NAMALWA (cell line): Measurements from ENCODE around the gene SOBP.

Experiments
- DNase-seq: peaks from one replicate; pipeline ENCODE4 v3.0.0-alpha.2; 2015; ENCODE audit warnings: low spot score

SOBP gene

DNA sequence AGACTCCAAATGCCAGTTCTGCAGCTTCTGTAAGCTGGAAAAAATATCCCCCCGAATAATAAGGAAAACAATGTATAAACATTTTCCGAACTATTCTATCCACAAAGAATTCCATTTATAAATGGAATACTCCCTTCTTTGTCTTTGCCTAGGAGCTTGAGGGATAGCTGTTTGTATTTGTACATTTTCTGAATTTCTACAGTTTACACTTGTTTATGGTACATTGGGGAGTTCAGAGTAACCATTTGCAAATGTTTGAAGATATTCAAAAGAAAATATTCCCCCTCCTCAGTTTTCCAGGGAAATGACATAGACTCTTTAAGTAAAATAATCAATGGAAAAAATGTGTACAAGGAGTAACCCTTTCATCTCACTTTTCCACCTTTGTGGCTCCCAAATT is 149.6 kb downstream of the SOBP start:
- DNase-seq: no peak

- DNase-seq: no peak
Measured at GRCh38 chr6:107641071-107641470, 151.2 kb downstream of the SOBP start.

DNA sequence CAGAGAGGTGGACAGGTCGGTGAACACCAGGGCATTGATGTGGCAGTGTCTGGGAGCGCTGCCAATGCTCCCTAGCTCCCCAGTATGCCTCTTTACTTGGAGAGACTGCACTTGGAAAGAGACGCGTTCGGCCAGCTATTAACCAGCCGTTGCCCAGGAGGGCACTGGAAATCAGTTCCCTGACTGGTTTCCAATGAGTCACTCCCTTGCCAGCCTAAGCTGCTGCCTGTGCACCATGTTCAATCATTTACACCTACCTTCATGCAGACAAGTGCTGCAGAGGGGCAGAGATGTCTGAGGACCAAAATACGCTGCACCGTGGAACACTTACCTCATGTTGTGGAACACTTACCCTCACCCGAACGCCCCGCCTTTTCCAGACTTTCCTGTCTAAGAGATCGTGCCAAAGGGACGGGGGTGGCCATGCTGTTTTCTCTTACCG is 151.6 kb downstream of the SOBP start:
- no peak for DNase-seq

DNA sequence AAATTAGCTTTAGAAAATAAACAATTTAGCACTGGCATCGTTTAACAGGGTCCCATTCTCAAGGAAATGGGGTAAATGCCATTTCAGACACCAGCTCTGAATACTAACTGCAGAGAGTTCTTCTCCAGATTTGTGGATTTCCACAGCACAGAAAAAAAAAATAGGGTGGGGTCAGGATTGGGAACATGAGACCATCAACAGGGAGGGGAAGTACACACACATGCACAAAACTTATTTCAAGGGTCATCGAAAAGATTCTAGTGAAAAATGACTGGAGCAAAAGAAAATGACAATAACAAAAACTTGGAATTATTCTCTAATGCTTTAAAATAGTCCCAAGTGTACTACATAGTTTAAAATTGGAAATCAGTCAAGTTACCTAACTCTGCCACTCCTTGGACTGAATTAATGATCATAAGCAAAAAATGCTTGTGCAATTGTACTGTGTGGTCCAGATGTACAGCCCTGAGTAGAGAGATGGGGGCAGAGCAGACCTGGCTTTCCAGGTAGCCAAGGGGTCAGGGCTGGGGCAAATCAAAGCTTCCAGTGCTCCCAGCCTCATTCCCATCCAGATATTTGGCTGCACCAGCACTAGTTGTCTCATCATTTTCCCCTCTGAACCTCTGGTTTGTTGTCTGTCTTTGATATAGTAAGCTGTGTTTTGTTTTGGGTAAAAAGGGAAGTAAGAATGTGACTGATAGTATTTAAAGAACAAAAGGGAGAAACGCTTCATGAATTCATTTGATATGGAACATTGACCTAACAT is 152.4 kb downstream of the SOBP start:
- peak; percentile 61 for DNase-seq

DNA sequence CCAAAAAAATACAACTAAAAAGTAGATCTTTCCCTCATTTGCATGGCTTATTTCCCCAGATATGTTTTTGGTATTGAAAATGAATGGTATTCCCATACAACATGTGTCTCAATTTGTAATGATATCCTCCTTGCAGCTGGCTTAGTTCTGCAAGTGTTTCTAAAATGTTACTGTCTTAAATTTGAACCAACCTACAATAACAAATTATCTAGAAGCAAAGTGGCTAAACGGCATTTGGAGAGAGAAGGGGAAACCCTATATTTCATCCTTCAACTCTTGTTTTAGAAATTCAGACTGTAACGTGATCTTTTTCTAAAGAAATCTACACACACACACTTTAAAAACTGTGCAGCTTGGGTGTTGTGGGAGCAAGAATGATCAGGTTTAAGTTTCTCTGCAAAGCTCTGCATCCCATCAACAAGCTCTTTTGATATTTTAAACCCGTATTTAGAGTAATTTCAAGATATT is 153.0 kb downstream of the SOBP start:
- no peak for DNase-seq

- DNase-seq: no peak
Measured at GRCh38 chr6:107644513-107644912, 154.6 kb downstream of the SOBP start.

GRCh38 chr6:107645740-107646139 is 155.8 kb downstream of the SOBP start:
- DNase-seq: no peak

DNA sequence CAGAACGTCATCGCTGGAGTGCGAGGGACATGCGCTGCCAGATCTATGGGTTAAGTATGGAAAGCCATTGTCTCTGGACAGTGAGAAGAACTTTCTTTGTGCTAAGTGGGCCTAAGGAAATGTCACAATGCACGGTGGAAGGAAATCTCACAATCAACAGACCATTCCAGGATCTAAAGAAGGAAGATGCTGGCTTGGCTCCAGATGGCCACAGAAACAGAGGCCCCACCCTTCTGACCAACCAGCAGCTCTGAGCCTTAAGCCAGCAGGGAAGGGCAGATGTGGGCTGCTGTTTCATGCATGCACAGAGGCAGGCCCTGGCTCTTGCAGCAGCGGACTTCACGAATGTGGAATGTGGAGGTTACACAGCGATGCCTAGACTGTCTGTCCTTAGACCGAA is 156.3 kb downstream of the SOBP start:
- DNase-seq: no peak

DNA sequence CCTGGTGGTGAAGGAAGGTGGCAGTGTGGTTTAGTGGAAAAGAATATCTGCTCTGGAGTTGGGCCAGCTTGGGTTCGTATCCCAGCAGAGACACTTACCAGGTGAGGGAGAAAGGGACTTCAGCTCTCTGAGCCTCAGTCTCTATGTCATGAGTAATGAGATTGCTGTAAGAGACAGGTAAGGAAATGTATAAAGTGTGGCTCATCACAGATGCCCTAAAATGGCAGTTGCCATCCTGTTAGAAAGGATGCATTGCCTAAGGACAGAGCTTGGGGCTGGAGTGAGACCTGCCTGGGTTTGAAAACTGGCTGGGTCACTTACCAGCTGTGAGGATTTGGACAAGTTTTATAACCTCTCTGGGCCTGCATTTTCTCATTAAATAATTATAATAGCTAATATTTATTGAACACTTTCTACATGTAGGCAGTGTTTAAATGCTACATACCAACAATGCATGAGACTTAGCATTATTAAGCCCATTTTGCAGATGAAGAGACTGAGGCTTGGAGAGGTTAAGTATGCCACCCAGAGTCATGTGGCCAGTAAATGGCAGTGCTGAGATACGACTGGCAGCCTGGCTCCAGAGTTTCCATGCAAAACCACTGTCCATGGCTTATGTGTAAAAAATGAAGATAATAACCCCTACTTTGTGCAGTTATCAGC is 157.0 kb downstream of the SOBP start:
- DNase-seq: no peak

DNA sequence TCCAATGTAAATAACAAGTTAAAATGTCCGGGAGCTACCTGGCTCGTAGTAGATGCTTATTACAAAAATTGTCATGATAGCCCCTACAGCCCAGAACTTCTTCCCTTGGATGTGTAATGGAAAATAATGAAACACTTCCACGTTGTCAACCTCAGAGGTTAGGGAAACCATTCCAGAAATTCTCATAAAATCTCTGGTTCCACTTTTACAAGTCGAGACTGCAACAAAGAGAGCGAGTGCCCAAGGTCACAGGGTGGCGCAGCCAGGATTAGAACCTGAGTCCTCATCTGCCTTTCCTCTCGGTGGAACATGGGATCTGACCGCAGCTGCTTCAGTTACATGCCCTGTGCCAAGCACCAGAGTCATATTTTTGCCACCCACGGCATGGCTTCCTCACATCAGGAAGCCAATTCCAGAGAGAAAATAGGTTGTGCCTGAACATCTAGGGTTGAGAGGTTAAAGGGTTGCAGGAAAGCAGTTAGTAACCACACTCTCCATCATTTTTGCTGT is 157.6 kb downstream of the SOBP start:
- DNase-seq: no peak

GRCh38 chr6:107648983-107649382 is 159.1 kb downstream of the SOBP start:
- no peak for DNase-seq

- DNase-seq: no peak
Measured at GRCh38 chr6:107652526-107653182, 162.7 kb downstream of the SOBP start.

GRCh38 chr6:107653183-107653580 is 163.3 kb downstream of the SOBP start:
- DNase-seq: no peak

DNA sequence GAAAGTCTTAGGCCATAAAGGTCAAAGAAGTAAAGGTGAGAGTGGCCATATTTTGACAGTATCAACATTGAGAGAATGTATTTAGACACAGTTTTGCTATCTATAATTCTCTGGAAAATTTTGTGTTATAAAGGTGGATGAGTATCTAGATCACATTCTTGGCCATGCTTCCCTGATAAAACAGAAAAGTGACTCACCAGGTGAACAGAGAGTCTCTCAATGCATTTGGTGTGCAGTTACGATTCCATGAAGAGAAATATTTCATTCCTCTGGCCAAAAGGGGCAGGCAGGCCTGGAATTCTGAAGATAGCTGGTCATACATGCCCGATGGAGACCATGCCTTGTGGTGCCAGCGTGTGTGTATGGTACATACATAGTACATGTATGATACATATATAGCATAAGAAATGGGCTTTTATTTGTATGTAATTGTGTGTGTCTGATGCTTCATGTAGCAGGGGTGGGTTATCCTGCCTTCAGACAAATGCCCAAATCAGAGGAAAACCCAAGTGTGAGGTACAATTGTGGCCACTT is 164.0 kb downstream of the SOBP start:
- DNase-seq: no peak

DNA sequence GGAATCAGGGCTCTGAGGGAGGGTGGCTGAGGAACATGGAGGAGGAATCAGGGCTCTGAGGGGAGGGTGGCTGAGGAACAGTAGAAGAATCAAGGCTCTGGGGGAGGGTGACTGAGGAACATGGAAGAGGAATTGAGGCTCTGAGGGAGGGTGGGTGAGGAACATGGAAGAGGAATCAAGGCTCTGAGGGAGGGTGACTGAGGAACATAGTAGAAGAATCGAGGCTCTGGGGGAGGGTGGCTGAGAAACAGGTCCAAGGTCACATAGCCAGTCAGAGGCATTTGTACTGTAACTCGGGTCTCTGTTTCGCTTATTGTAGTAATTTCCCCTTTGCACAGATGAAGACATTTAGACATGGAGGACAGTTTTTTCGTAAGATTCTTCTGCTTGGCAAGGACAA is 164.8 kb downstream of the SOBP start:
- DNase-seq: no peak

GRCh38 chr6:107655245-107655644 is 165.3 kb downstream of the SOBP start:
- peak; percentile 61 for DNase-seq

DNA sequence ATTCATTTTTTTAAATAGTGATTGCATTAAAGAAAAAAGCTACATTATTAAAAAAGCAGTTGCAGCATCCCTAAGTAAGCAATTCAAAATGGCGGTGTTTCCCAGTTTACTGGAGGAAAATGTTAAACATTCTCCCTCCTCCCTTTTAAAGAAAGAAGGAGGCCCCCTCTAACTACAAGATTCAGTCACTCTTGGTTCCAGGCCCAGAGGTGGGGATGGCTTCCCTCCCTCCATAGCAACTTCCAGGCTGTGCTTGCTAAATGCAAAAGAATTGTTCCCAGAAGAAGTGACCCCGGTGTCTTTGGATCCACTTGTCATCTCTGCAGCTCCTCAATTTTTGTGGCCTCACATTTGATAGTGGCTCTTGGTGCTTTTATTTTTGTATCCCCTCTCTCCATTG is 165.9 kb downstream of the SOBP start:
- no peak for DNase-seq

GRCh38 chr6:107656401-107656800 is 166.5 kb downstream of the SOBP start:
- no peak for DNase-seq

- peak; percentile 77 for DNase-seq
Measured at GRCh38 chr6:107656883-107657282, 167.0 kb downstream of the SOBP start.

GRCh38 chr6:107657373-107657754 is 167.4 kb downstream of the SOBP start:
- peak; percentile 52 for DNase-seq

GRCh38 chr6:107657755-107658461 is 168.0 kb downstream of the SOBP start:
- DNase-seq: peak; percentile 97
